Heart left ventricle (tissue), 13 donors: Measurements from ENCODE around the gene SPATA12.

Experiments used
- CTCF ChIP-seq, 12 donors: fragments of 200-600 bp; sonication (generic) in 4 of 12; IDR thresholded peaks; one replicate each; pipeline versions ENCODE4 v1.5.0 to v1.8.0; 2018 to 2022; ENCODE audit warnings: antibody characterized with exemption in 12 of 12, mild to moderate bottlenecking in 5 of 12
- POLR2A ChIP-seq, 2 donors: fragments of 450-650 bp; IDR thresholded peaks; one replicate each; pipeline ENCODE4 v1.6.1; 2017; ENCODE audit warnings: antibody characterized with exemption in 2 of 2, mild to moderate bottlenecking in 2 of 2, moderate library complexity in 2 of 2
- donor health status: ischemic (EF 13 %, LVEDD 7.1; RV severe dilation, severe dysfunction).
- donor health status: DM: no; HTN: yes; CAD: no.
- donor health status: DM: no; HTN: no; CAD: no.
- donor health status: ischemic (EF 25% LVEDD 6.9; RV normal size, moderate dysfunction).
- donor health status: ischemic (EF 25% LVEDD 5.7; RV mildly dilated, moderate dysfunction).
- donor health status: ischemic (EF 35%, LVEDD 5.7; RV mildly dilated, moderate dysfunction).
- donor health status: nonischemic (EF 11% LVEDD 7.7; RV severe dilation, severe dysfunction).
- donor health status: DM: yes; HTN: yes; CAD: no.
- donor health status: PGD.
- donor health status: ischemic (EF 29% LVEDD 5.4; RV normal size, mild dysfunction).
- donor health status: nonischemic (EF 23%, LVEDD 6.1; RV moderate dilation, normal function).

GRCh38 chr3:57112206-57112605 is 51.7 kb downstream of the SPATA12 start:
- TF ChIP-seq CTCF (IDR thresholded peaks at IDR 0.05) (peak in 3 of 12 donors; percentile 7 to 13 (median 9)), POLR2A (IDR thresholded peaks at IDR 0.05) (no peak)
